Esophagus muscularis mucosa (tissue), 4 donors: ENCODE results near the gene ABCF2. TPM values are rescaled to one million over a fixed set of nuclear protein-coding genes. Genes with fewer than 3 reads are reported as not detected.

Experiments
- DNase-seq: peaks from one replicate; pipeline ENCODE4 v3.0.0-alpha.2; 2017; ENCODE audit errors: extremely low spot score
- H3K27ac ChIP-seq, 4 donors: fragments of 200-600 bp; sonication (generic); replicated peaks in 1 of 4; 1 replicate in 3 of 4; 2 replicates in 1 of 4; pipeline ENCODE4 v1.5.1; 2016 to 2019; ENCODE audit warnings: mild to moderate bottlenecking in 1 of 4
- H3K27me3 ChIP-seq, 4 donors: fragments of 200-600 bp; sonication (generic); one replicate each; pipeline versions ENCODE4 v1.5.1 to v1.6.0; 2016 to 2019
- H3K36me3 ChIP-seq, 4 donors: fragments of 200-600 bp; sonication (generic); one replicate each; pipeline ENCODE4 v1.5.1; 2016 to 2019
- H3K4me1 ChIP-seq, 4 donors: fragments of 200-600 bp; sonication (generic); one replicate each; pipeline ENCODE4 v1.5.1; 2016 to 2019
- H3K4me3 ChIP-seq, 4 donors: fragments of 200-600 bp; sonication (generic); 1 replicate in 2 of 4; 2 replicates in 2 of 4; pipeline ENCODE4 v1.5.1; 2016 to 2019; ENCODE audit warnings: mild to moderate bottlenecking in 4 of 4, moderate library complexity in 1 of 4
- H3K9me3 ChIP-seq, 4 donors: fragments of 200-600 bp; sonication (generic); 1 replicate in 3 of 4; 2 replicates in 1 of 4; pipeline ENCODE4 v1.5.1; 2016 to 2019
- CTCF ChIP-seq, 3 experiments: fragments of 200-600 bp in 2 of 3; fragments of 450-650 bp in 1 of 3; sonication (generic) in 2 of 3; IDR thresholded peaks; one replicate each; pipeline ENCODE4 v1.5.1; 2017 to 2019; ENCODE audit warnings: antibody characterized with exemption in 3 of 3, mild to moderate bottlenecking in 2 of 3, moderate library complexity in 1 of 3
- EP300 ChIP-seq: sonication (generic); formaldehyde crosslinking; IDR thresholded peaks from one replicate; pipeline ENCODE4 v1.6.1; 2017; ENCODE audit warnings: antibody characterized with exemption
- POLR2A ChIP-seq: fragments of 450-650 bp; IDR thresholded peaks from one replicate; pipeline ENCODE4 v1.6.1; 2017; ENCODE audit warnings: antibody characterized with exemption, moderate library complexity, mild to moderate bottlenecking, low read depth
- POLR2AphosphoS5 ChIP-seq, 2 donors: sonication (generic); formaldehyde crosslinking; IDR thresholded peaks; one replicate each; pipeline ENCODE4 v1.6.1; 2017; ENCODE audit warnings: antibody characterized with exemption in 2 of 2
- WGBS: methylation state at CpG from one replicate; pipeline ENCODE4 v1.1.5; 2018; 5-methylcytosine and 5-hydroxymethylcytosine counted together
- intact Hi-C: fragments of 100-400 bp; cut with DNase I; formaldehyde crosslinking; loops from one replicate; pipeline ENCODE4 v1.15.1; 2023
- total RNA-seq, 4 donors: library from RNA; depleted of rRNA; stranded (reverse); fragments of >200 nt; gene quantifications; one replicate each; pipeline versions ENCODE4 v1.1.0 to v1.2.1, GENCODE V29; 2016

Gene ABCF2
- total RNA-seq, 4 donors from 2014 or later, result 33.8 to 53.2 (median 39.0) TPM

GRCh38 chr7:151192002-151192539, 34.9 kb downstream of the ABCF2 start:
- 88% methylated on average over 3 of the region's 23 CpGs for WGBS
- no peak for TF ChIP-seq EP300
- TF ChIP-seq CTCF (IDR thresholded peaks at IDR 0.05), result no peak
- TF ChIP-seq POLR2AphosphoS5 (IDR thresholded peaks at IDR 0.05), result no peak

GRCh38 chr7:151191544-151191943, 35.5 kb downstream of the ABCF2 start:
- Histone ChIP-seq H3K9me3 (no peaks in the 10 kb centered on the region), H3K36me3 (no peaks in the 10 kb centered on the region), H3K27ac (no peak overlapping the region), H3K4me1 (peaks cover 0 to 3% (median 0%) of the 10 kb centered on the region in 4 donors), H3K4me3 (no peak overlapping the region), H3K27me3 (peaks cover 0 to 39% (median 0%) of the 10 kb centered on the region in 4 donors)
- intact Hi-C loops, result no loop called here
- TF ChIP-seq POLR2A, result no peak
- TF ChIP-seq CTCF (IDR thresholded peaks at IDR 0.05), result no peak
- no peak for TF ChIP-seq POLR2AphosphoS5 (IDR thresholded peaks at IDR 0.05)
- TF ChIP-seq EP300, result no peak
- WGBS, result 73% methylated on average over 7 of the region's 12 CpGs
- DNase-seq, result no peak

More at GRCh38 chr7:151192002-151192539, 34.9 kb downstream of the ABCF2 start:
- Histone ChIP-seq H3K4me3 (no peak overlapping the region), H3K27me3 (peaks cover 0 to 40% (median 0%) of the 10 kb centered on the region in 4 donors), H3K27ac (no peak overlapping the region), H3K9me3 (no peaks in the 10 kb centered on the region), H3K4me1 (peaks cover 0 to 3% (median 0%) of the 10 kb centered on the region in 4 donors), H3K36me3 (no peaks in the 10 kb centered on the region)
- intact Hi-C loops, result no loop called here
- no peak for DNase-seq

- 52% methylated on average over 4 of the region's 4 CpGs for WGBS
- peaks cover 0 to 26% (median 0%) of the 10 kb centered on the region in 4 donors for H3K27me3 ChIP-seq
- no peak for TF ChIP-seq POLR2AphosphoS5 (IDR thresholded peaks at IDR 0.05)
- no peak for TF ChIP-seq POLR2A
- no peak for DNase-seq
- H3K27ac ChIP-seq, result no peak overlapping the region
- no peaks in the 10 kb centered on the region for H3K36me3 ChIP-seq
- intact Hi-C loops, result no loop called here
- H3K4me3 ChIP-seq, result no peak overlapping the region
- no peaks in the 10 kb centered on the region for H3K9me3 ChIP-seq
- peaks cover 0 to 3% (median 0%) of the 10 kb centered on the region in 4 donors for H3K4me1 ChIP-seq
Observed at GRCh38 chr7:151189038-151189437, 38.0 kb downstream of the ABCF2 start.

GRCh38 chr7:151188252-151188542, 38.8 kb downstream of the ABCF2 start:
- WGBS, result 65% methylated on average over 4 of the region's 5 CpGs
- Histone ChIP-seq H3K27me3 (peaks cover 0 to 29% (median 0%) of the 10 kb centered on the region in 4 donors), H3K4me3 (no peak overlapping the region), H3K36me3 (no peaks in the 10 kb centered on the region), H3K27ac (no peak overlapping the region), H3K9me3 (no peaks in the 10 kb centered on the region), H3K4me1 (peaks cover 0 to 3% (median 0%) of the 10 kb centered on the region in 4 donors)
- no peak for DNase-seq
- intact Hi-C loops, result no loop called here
- no peak for TF ChIP-seq POLR2AphosphoS5 (IDR thresholded peaks at IDR 0.05)
- no peak for TF ChIP-seq CTCF (IDR thresholded peaks at IDR 0.05)
- TF ChIP-seq EP300, result no peak
- no peak for TF ChIP-seq POLR2A

- Histone ChIP-seq H3K4me3 (no peak overlapping the region), H3K36me3 (no peaks in the 10 kb centered on the region), H3K27ac (no peak overlapping the region), H3K9me3 (no peaks in the 10 kb centered on the region), H3K4me1 (peaks cover 0 to 3% (median 0%) of the 10 kb centered on the region in 4 donors), H3K27me3 (peaks cover 0 to 24% (median 0%) of the 10 kb centered on the region in 4 donors)
- WGBS, result 71% methylated on average over 9 of the region's 22 CpGs
- DNase-seq, result no peak
- no peak for TF ChIP-seq POLR2A
- intact Hi-C loops, result no loop called here
Observed at GRCh38 chr7:151187409-151188251, 39.4 kb downstream of the ABCF2 start.
